ENCODE measurements around the gene OSBPL1A. TPM values are rescaled to one million over a fixed set of nuclear protein-coding genes. Genes with fewer than 3 reads are reported as not detected.

Gene OSBPL1A
- total RNA-seq, 1 donor from 2014 or later = 18.3 TPM

- no peak overlapping the region for H3K4me3 ChIP-seq (ENCODE audit: low read depth, low read length)
- no peaks in the 10 kb centered on the region for H3K27me3 ChIP-seq (ENCODE audit: control insufficient read depth, insufficient read depth, low read length)
- no peak for TF ChIP-seq CTCF (IDR thresholded peaks at IDR 0.05; ENCODE audit: insufficient read depth, low read length, poor library complexity, severe bottlenecking)
- DNase-seq (ENCODE audit: low read depth) = no peak
- peaks cover 1% of the 10 kb centered on the region for H3K36me3 ChIP-seq (ENCODE audit: control insufficient read depth, insufficient read depth, low read length)
Measured at GRCh38 chr18:24315170-24315569, 82.5 kb downstream of the OSBPL1A start.

- no peak for DNase-seq (ENCODE audit: low read depth)
Measured at GRCh38 chr18:24306201-24306600, 91.4 kb downstream of the OSBPL1A start.

GRCh38 chr18:24300703-24301102 is 96.9 kb downstream of the OSBPL1A start:
- H3K27me3 ChIP-seq (ENCODE audit: control insufficient read depth, insufficient read depth, low read length) = no peaks in the 10 kb centered on the region
- no peak for DNase-seq (ENCODE audit: low read depth)
- no peak overlapping the region for H3K4me3 ChIP-seq (ENCODE audit: low read depth, low read length)
- no peak for TF ChIP-seq CTCF (IDR thresholded peaks at IDR 0.05; ENCODE audit: insufficient read depth, low read length, poor library complexity, severe bottlenecking)
- H3K36me3 ChIP-seq (ENCODE audit: control insufficient read depth, insufficient read depth, low read length) = no peaks in the 10 kb centered on the region

More at GRCh38 chr18:24306201-24306600, 91.4 kb downstream of the OSBPL1A start:
- no peak for TF ChIP-seq CTCF (IDR thresholded peaks at IDR 0.05; ENCODE audit: insufficient read depth, low read length, poor library complexity, severe bottlenecking)
- no peak overlapping the region for H3K4me3 ChIP-seq (ENCODE audit: low read depth, low read length)
- no peaks in the 10 kb centered on the region for H3K27me3 ChIP-seq (ENCODE audit: control insufficient read depth, insufficient read depth, low read length)
- no peaks in the 10 kb centered on the region for H3K36me3 ChIP-seq (ENCODE audit: control insufficient read depth, insufficient read depth, low read length)

GRCh38 chr18:24296276-24296675 is 101.3 kb downstream of the OSBPL1A start:
- H3K4me3 ChIP-seq (ENCODE audit: low read depth, low read length) = no peak overlapping the region
- H3K36me3 ChIP-seq (ENCODE audit: control insufficient read depth, insufficient read depth, low read length) = no peaks in the 10 kb centered on the region
- TF ChIP-seq CTCF (IDR thresholded peaks at IDR 0.05; ENCODE audit: insufficient read depth, low read length, poor library complexity, severe bottlenecking) = no peak
- H3K27me3 ChIP-seq (ENCODE audit: control insufficient read depth, insufficient read depth, low read length) = no peaks in the 10 kb centered on the region
- no peak for DNase-seq (ENCODE audit: low read depth)

- TF ChIP-seq CTCF (IDR thresholded peaks at IDR 0.05; ENCODE audit: insufficient read depth, low read length, poor library complexity, severe bottlenecking) = no peak
- DNase-seq (ENCODE audit: low read depth) = no peak
- Histone ChIP-seq H3K4me3 (ENCODE audit: low read depth, low read length) (no peak overlapping the region), H3K36me3 (ENCODE audit: control insufficient read depth, insufficient read depth, low read length) (no peaks in the 10 kb centered on the region), H3K27me3 (ENCODE audit: control insufficient read depth, insufficient read depth, low read length) (no peaks in the 10 kb centered on the region)
Measured at GRCh38 chr18:24293254-24293653, 104.4 kb downstream of the OSBPL1A start.

GRCh38 chr18:24278591-24278990 is 119.0 kb downstream of the OSBPL1A start:
- no peaks in the 10 kb centered on the region for H3K27me3 ChIP-seq (ENCODE audit: control insufficient read depth, insufficient read depth, low read length)
- TF ChIP-seq CTCF (IDR thresholded peaks at IDR 0.05; ENCODE audit: insufficient read depth, low read length, poor library complexity, severe bottlenecking) = no peak
- H3K36me3 ChIP-seq (ENCODE audit: control insufficient read depth, insufficient read depth, low read length) = no peaks in the 10 kb centered on the region
- H3K4me3 ChIP-seq (ENCODE audit: low read depth, low read length) = no peak overlapping the region
- DNase-seq (ENCODE audit: low read depth) = no peak

All from kidney epithelial cell (primary cell).